Uterus (tissue), 2 donors: ENCODE data around the gene RTN1.

Source experiments
- POLR2A ChIP-seq, 2 donors: fragments of 450-650 bp; IDR thresholded peaks; one replicate each; pipeline ENCODE4 v1.6.1; 2016; ENCODE audit warnings: antibody characterized with exemption in 2 of 2, mild to moderate bottlenecking in 1 of 2, moderate library complexity in 1 of 2
- TF ChIP-seq, protein P1 (sequence below), 4 experiments: fragments of 200-600 bp in 2 of 4; fragments of 450-650 bp in 2 of 4; sonication (generic) in 2 of 4; IDR thresholded peaks; one replicate each; pipeline ENCODE4 v1.5.1; 2016 to 2019; ENCODE audit warnings: antibody characterized with exemption in 4 of 4, mild to moderate bottlenecking in 2 of 4, moderate library complexity in 1 of 4

DNA sequence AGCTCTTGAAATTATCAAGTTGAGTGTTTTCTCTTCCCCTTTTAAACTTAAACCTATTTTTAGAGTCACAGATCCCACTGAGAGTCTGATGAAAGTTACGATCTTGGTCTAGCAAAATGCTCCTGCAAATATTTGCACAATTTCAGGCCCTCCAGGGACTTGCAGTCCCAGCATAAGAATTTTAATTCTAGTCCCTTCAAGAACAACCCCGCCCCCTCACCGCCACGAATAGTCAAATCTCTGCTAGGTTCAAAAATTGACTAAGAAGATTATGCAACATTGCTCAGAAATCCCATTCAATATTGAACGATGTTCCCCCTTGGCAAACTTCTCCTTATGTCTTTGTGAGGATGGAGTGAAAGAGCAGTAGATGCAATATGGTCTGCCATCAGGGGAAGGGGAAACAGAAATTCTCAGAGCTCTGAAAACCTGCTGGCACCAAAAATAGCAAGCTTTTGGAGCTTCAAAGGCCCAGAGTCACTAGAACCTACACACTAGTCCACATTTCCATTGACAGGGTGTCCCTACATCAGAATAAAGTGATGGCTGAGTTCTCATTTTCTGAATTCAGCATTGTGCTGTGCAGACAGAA, 166.4 kb downstream of the RTN1 start:
- TF ChIP-seq, protein P1, sequence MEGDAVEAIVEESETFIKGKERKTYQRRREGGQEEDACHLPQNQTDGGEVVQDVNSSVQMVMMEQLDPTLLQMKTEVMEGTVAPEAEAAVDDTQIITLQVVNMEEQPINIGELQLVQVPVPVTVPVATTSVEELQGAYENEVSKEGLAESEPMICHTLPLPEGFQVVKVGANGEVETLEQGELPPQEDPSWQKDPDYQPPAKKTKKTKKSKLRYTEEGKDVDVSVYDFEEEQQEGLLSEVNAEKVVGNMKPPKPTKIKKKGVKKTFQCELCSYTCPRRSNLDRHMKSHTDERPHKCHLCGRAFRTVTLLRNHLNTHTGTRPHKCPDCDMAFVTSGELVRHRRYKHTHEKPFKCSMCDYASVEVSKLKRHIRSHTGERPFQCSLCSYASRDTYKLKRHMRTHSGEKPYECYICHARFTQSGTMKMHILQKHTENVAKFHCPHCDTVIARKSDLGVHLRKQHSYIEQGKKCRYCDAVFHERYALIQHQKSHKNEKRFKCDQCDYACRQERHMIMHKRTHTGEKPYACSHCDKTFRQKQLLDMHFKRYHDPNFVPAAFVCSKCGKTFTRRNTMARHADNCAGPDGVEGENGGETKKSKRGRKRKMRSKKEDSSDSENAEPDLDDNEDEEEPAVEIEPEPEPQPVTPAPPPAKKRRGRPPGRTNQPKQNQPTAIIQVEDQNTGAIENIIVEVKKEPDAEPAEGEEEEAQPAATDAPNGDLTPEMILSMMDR (IDR thresholded peaks at IDR 0.05): no peak
- no peak for TF ChIP-seq POLR2A (IDR thresholded peaks at IDR 0.05)
